Ishikawa (cell line): ENCODE results near the gene VAV1.

Experiments used
- CEBPB ChIP-seq: IDR thresholded peaks from 2 replicates; pipeline ENCODE4 v1.6.1; 2012
- CREB1 ChIP-seq: IDR thresholded peaks from 2 replicates; pipeline ENCODE4 v1.6.1; 2012; ENCODE audit warnings: low read depth
- EGR1 ChIP-seq: IDR thresholded peaks from 2 replicates; pipeline ENCODE4 v1.6.1; 2012
- EP300 ChIP-seq: IDR thresholded peaks from 2 replicates; pipeline ENCODE4 v1.6.1; 2012; ENCODE audit warnings: borderline replicate concordance
- FOXM1 ChIP-seq: IDR thresholded peaks from 2 replicates; pipeline ENCODE4 v1.6.1; 2012; ENCODE audit warnings: low read depth, borderline replicate concordance
- NFIC ChIP-seq: IDR thresholded peaks from 2 replicates; pipeline ENCODE4 v1.6.1; 2012
- RAD21 ChIP-seq: IDR thresholded peaks from 2 replicates; pipeline ENCODE4 v1.6.1; 2012; ENCODE audit warnings: low read depth
- REST ChIP-seq: IDR thresholded peaks from 2 replicates; pipeline ENCODE4 v1.6.1; 2012; ENCODE audit warnings: low read depth, mild to moderate bottlenecking
- TAF1 ChIP-seq: IDR thresholded peaks from 2 replicates; pipeline ENCODE4 v1.6.1; 2012; ENCODE audit warnings: low read depth, mild to moderate bottlenecking
- TCF12 ChIP-seq: IDR thresholded peaks from 2 replicates; pipeline ENCODE4 v1.6.1; 2012; ENCODE audit warnings: low read depth
- TEAD4 ChIP-seq: IDR thresholded peaks from 2 replicates; pipeline ENCODE4 v1.6.1; 2012
- YY1 ChIP-seq: IDR thresholded peaks from 2 replicates; pipeline ENCODE4 v1.6.1; 2012; ENCODE audit warnings: low read depth
- TF ChIP-seq, protein P1 (sequence below): IDR thresholded peaks from 2 replicates; pipeline ENCODE4 v1.6.1; 2012
- TF ChIP-seq, protein P2 (sequence below): IDR thresholded peaks from 2 replicates; pipeline ENCODE4 v1.6.1; 2012

- TF ChIP-seq EP300 (no peak), YY1 (peak; percentile 95), RAD21 (no peak), CREB1 (no peak), TAF1 (no peak), TEAD4 (no peak), EGR1 (no peak), NFIC (no peak), REST (no peak), TCF12 (no peak), CEBPB (no peak), FOXM1 (no peak)
- TF ChIP-seq, protein P1, sequence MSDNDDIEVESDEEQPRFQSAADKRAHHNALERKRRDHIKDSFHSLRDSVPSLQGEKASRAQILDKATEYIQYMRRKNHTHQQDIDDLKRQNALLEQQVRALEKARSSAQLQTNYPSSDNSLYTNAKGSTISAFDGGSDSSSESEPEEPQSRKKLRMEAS = no peak
- TF ChIP-seq, protein P2, sequence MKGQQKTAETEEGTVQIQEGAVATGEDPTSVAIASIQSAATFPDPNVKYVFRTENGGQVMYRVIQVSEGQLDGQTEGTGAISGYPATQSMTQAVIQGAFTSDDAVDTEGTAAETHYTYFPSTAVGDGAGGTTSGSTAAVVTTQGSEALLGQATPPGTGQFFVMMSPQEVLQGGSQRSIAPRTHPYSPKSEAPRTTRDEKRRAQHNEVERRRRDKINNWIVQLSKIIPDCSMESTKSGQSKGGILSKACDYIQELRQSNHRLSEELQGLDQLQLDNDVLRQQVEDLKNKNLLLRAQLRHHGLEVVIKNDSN = peak; percentile 98
Observed at GRCh38 chr19:6811906-6812305, 39.4 kb downstream of the VAV1 start.
